Measurements from ENCODE around the gene ZBTB5.

DNA sequence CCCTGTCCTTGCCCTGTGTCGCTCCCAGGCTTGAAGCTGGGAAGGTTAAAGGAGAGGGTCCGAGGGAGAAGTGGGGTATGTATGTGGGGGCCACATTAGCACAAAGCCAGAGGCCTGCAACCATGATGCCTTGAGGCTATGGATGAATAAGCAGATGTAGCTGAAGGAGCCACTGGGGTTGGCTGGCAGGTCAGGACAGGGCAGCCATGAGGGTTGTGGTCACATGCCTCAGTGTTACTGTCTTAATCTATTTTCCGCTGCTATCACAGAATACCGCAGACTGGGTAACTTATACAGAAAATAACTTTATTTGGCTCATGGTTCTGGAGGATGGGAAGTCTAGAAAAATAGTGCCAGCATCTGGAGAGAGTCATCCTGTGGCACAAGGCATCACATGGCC is 51.9 kb downstream of the ZBTB5 start:
- TF ChIP-seq POLR2AphosphoS5 (IDR thresholded peaks at IDR 0.05; ENCODE audit: borderline replicate concordance, low read depth, low read length) (no peak), EZH2 (IDR thresholded peaks at IDR 0.05) (no peak)

Data from SK-N-MC (cell line).